GM12878 (cell line): Measurements from ENCODE around the gene WHAMM. TPM values are rescaled to one million over a fixed set of nuclear protein-coding genes. Genes with fewer than 3 reads are reported as not detected.

ENCODE experiments used
- ATAC-seq: fragments of 200-7000 bp; cut with Tn5 transposase; 3 replicates; pipeline ENCODE4 v1.9.1; 2020; ENCODE audit warnings: mild to moderate bottlenecking, moderate library complexity
- BruUV-seq: library from RNA; stranded (reverse); fragments of 400-500 nt; replicated peaks from 2 replicates; lab custom pipeline; 2021; lab: Mats Ljungman, UMichigan
- CTCF ChIA-PET: fragments of 300-600 bp; sonication (Branson Sonifier 250); formaldehyde crosslinking; extraction: SDS; loops from one replicate; lab custom pipeline; 2021; ENCODE audit warnings: inconsistent platforms; lab: Yijun Ruan, JAX
- POLR2A ChIA-PET: fragments of 350-600 bp; formaldehyde crosslinking; extraction: SDS; loops from one replicate; lab custom pipeline; 2021; ENCODE audit warnings: inconsistent platforms; lab: Charles Lee
- RAD21 ChIA-PET: fragments of 300-600 bp; sonication (Branson Sonifier 250); formaldehyde crosslinking; loops from one replicate; lab custom pipeline; 2023; ENCODE audit warnings: antibody characterized with exemption; ENCODE audit not compliant: unreplicated experiment; lab: Charles Lee
- SMC1A ChIA-PET: fragments of 300-600 bp; sonication (Branson Sonifier 250); formaldehyde crosslinking; loops from one replicate; lab custom pipeline; 2023; ENCODE audit not compliant: unreplicated experiment, uncharacterized antibody; lab: Charles Lee
- DNase-seq: peaks from one replicate; pipeline ENCODE4 v3.0.0-alpha.2; 2011; ENCODE audit warnings: low read depth, low spot score
- FAIRE-seq: peaks from 3 replicates; lab custom pipeline; 2011; peaks lifted over from hg19 to GRCh38; lab: Jason Lieb, UNC
- H2AFZ ChIP-seq: 2 replicates; pipeline ENCODE4 v1.6.0; 2011; ENCODE audit warnings: low read depth, low read length, control low read depth; ENCODE audit not compliant: control insufficient read depth
- H3K27ac ChIP-seq: 2 replicates; pipeline ENCODE4 v1.5.1; 2011; ENCODE audit warnings: control low read depth; ENCODE audit not compliant: control insufficient read depth, insufficient read depth
- H3K27me3 ChIP-seq, 2 experiments: replicated peaks in 1 of 2; 2 replicates each; pipeline versions ENCODE4 v1.6.0 to v1.6.1; 2011; ENCODE audit warnings: low read length in 1 of 2; ENCODE audit not compliant: control insufficient read depth in 2 of 2, insufficient read depth in 2 of 2
- H3K36me3 ChIP-seq, 2 experiments: 2 replicates each; pipeline ENCODE4 v1.5.1; 2011; ENCODE audit warnings: low read length in 1 of 2; ENCODE audit not compliant: control insufficient read depth in 2 of 2, insufficient read depth in 2 of 2
- H3K4me1 ChIP-seq: 2 replicates; pipeline ENCODE4 v1.6.1; 2011; ENCODE audit warnings: mild to moderate bottlenecking, low read length, moderate library complexity, mixed read lengths; ENCODE audit not compliant: control insufficient read depth, insufficient read depth
- H3K4me2 ChIP-seq: 2 replicates; pipeline ENCODE4 v1.6.0; 2011; ENCODE audit warnings: control low read depth; ENCODE audit not compliant: control insufficient read depth, insufficient read depth
- H3K4me3 ChIP-seq: fragments of 200-600 bp; sonication (generic); 2 replicates; pipeline ENCODE4 v1.5.1; 2016
- H3K79me2 ChIP-seq: 2 replicates; pipeline ENCODE4 v1.6.0; 2011; ENCODE audit warnings: low read length; ENCODE audit not compliant: control insufficient read depth, insufficient read depth
- H3K9ac ChIP-seq: 2 replicates; pipeline ENCODE4 v1.8.0; 2011; ENCODE audit warnings: low read length, control low read depth, mixed read lengths; ENCODE audit not compliant: control insufficient read depth, insufficient read depth
- H3K9me3 ChIP-seq: replicated peaks from 3 replicates; pipeline ENCODE4 v1.5.1; 2011; ENCODE audit warnings: mild to moderate bottlenecking, low read length; ENCODE audit not compliant: control insufficient read depth, insufficient read depth
- H4K20me1 ChIP-seq: 2 replicates; pipeline ENCODE4 v1.6.0; 2011; ENCODE audit not compliant: control insufficient read depth, insufficient read depth
- ATF7 ChIP-seq: fragments of 450-650 bp; IDR thresholded peaks from 2 replicates; pipeline ENCODE4 v1.6.1; 2016; ENCODE audit warnings: low read depth, mild to moderate bottlenecking
- BHLHE40 ChIP-seq, 2 experiments: fragments of 450-650 bp in 1 of 2; IDR thresholded peaks; 2 replicates each; pipeline ENCODE4 v1.6.1; 2011 to 2017; ENCODE audit warnings: low read depth in 2 of 2, borderline replicate concordance in 1 of 2, improper control_type of control experiment in 1 of 2, low read length in 1 of 2, mild to moderate bottlenecking in 1 of 2
- EZH2 ChIP-seq: IDR thresholded peaks from 2 replicates; pipeline ENCODE4 v1.6.1; 2012; ENCODE audit warnings: low read depth, mild to moderate bottlenecking, control low read depth, inconsistent platforms, low read length, borderline replicate concordance; ENCODE audit not compliant: control insufficient read depth
- GATAD2B ChIP-seq: fragments of 450-650 bp; conservative IDR thresholded peaks from 2 replicates; pipeline ENCODE4 v1.6.1; 2017; ENCODE audit warnings: low read depth, mild to moderate bottlenecking, moderate library complexity
- RCOR1 ChIP-seq: conservative IDR thresholded peaks from 2 replicates; pipeline ENCODE4 v1.6.1; 2012; ENCODE audit warnings: low read depth, low read length, improper control_type of control experiment
- RFX5 ChIP-seq: IDR thresholded peaks from 2 replicates; pipeline ENCODE4 v1.6.1; 2011; ENCODE audit warnings: low read depth, low read length, improper control_type of control experiment
- SMARCA5 ChIP-seq: fragments of 450-650 bp; IDR thresholded peaks from 2 replicates; pipeline ENCODE4 v1.6.1; 2017; ENCODE audit warnings: mild to moderate bottlenecking
- SMC3 ChIP-seq: IDR thresholded peaks from 2 replicates; pipeline ENCODE4 v1.6.1; 2011; ENCODE audit warnings: low read length, improper control_type of control experiment, borderline replicate concordance
- SREBF2 ChIP-seq: IDR thresholded peaks from 2 replicates; pipeline ENCODE4 v1.6.1; 2012; ENCODE audit warnings: mild to moderate bottlenecking, low read length
- SUZ12 ChIP-seq: fragments of 200-600 bp; sonication (generic); IDR thresholded peaks from one replicate; pipeline ENCODE4 v1.6.1; 2018; ENCODE audit warnings: antibody characterized with exemption, mild to moderate bottlenecking; ENCODE audit not compliant: unreplicated experiment
- ZNF217 ChIP-seq: fragments of 450-650 bp; IDR thresholded peaks from 2 replicates; pipeline ENCODE4 v1.6.1; 2017; ENCODE audit warnings: antibody characterized with exemption, mild to moderate bottlenecking
- ZNF592 ChIP-seq: fragments of 450-650 bp; IDR thresholded peaks from 2 replicates; pipeline ENCODE4 v1.6.1; 2017; ENCODE audit warnings: mild to moderate bottlenecking, moderate library complexity
- ZZZ3 ChIP-seq: IDR thresholded peaks from 2 replicates; pipeline ENCODE4 v1.6.1; 2011; ENCODE audit warnings: low read depth; ENCODE audit not compliant: control insufficient read depth, insufficient read length
- WGBS: methylation state at CpG from one replicate; pipeline ENCODE4 v1.1.6; 2016; ENCODE audit warnings: low lambda C conversion rate; ENCODE audit not compliant: insufficient replicate concordance, insufficient coverage; ENCODE audit errors: missing lambda C conversion rate; 5-methylcytosine and 5-hydroxymethylcytosine counted together
- in situ Hi-C: fragments of 300-500 bp; cut with MboI; formaldehyde crosslinking; loops from 9 replicates; pipeline ENCODE4 v1.14.3; 2018; ENCODE audit warnings: mixed read lengths
- intact Hi-C: fragments of 100-400 bp; cut with micrococcal nuclease; formaldehyde crosslinking; loops from one replicate; pipeline ENCODE4 v1.14.2; 2022; ENCODE audit not compliant: unreplicated experiment
- polyA plus RNA-seq, 11 experiments: library from polyadenylated mRNA; depleted of rRNA in 4 of 11; unstranded in 6 of 11; stranded (reverse) in 5 of 11; fragments of >200 nt; fragmentation: Nextera tagmentation in 4 of 11; fragmentation: Illumina TruSeq in 1 of 11; extraction: Ambion mirVana in 4 of 11; extraction: Trizol in 1 of 11; gene quantifications; 1 replicate in 1 of 11; 2 replicates in 10 of 11; pipeline versions ENCODE4 v1.2.1 to v1.2.3, GENCODE V29; 2011 to 2016; ENCODE audit warnings: inconsistent platforms in 2 of 11, missing spikeins in 2 of 11, low read depth in 1 of 11
- total RNA-seq, 4 experiments: library from RNA; depleted of rRNA in 3 of 4; stranded (reverse); fragments of >200 nt in 3 of 4; fragmentation: Illumina TruSeq in 1 of 4; extraction: Trizol in 1 of 4; gene quantifications; 2 replicates each; pipeline versions ENCODE4 v1.2.1 to v1.2.3, GENCODE V29; 2013 to 2021
- TF ChIP-seq, protein P1 (sequence below): fragments of 450-650 bp; formaldehyde crosslinking; IDR thresholded peaks from 2 replicates; pipeline ENCODE4 v1.5.0; 2022; ENCODE audit warnings: mild to moderate bottlenecking, missing genetic modification characterization
- TF ChIP-seq, protein P2 (sequence below): IDR thresholded peaks from 2 replicates; pipeline ENCODE4 v1.6.1; 2011; ENCODE audit warnings: low read depth, mild to moderate bottlenecking, low read length, moderate library complexity, borderline replicate concordance; ENCODE audit errors: extremely low read depth

Gene WHAMM
- total and polyA plus RNA-seq, 10 of the 15 experiments (the other 5 are each of a cell fraction or from before 2014, with no cell fraction given), result 0.87 to 6.7 (median 2.5) TPM

- Histone ChIP-seq H3K27ac (no peak overlapping the region), H3K9me3 (no peaks in the 10 kb centered on the region), H3K4me3 (no peak overlapping the region), H3K79me2 (no peaks in the 10 kb centered on the region), H4K20me1 (no peaks in the 10 kb centered on the region), H3K27me3 (peaks cover 0 to 6% of the 10 kb centered on the region in 2 experiments; a peak in 1 of 4 replicates), H3K4me2 (no peak overlapping the region), H3K4me1 (no peaks in the 10 kb centered on the region; the same call in none of the 2 replicates), H2AFZ (no peak overlapping the region), H3K36me3 (no peaks in the 10 kb centered on the region), H3K9ac (no peak overlapping the region)
- CTCF ChIA-PET, result no interaction called here
- SMC1A ChIA-PET, result interaction anchor here (0.9 kb wide), 1 partner anchor 47 kb away, joined by 3 read pairs; no protein-coding TSS in a partner anchor
- in situ Hi-C loops, result no loop called here
- 44% methylated on average over 5 of the region's 5 CpGs for WGBS
- intact Hi-C loops, result no loop called here
- FAIRE-seq (no peak), DNase-seq (no peak), ATAC-seq (no peak)
- RAD21 ChIA-PET, result no interaction called here
- POLR2A ChIA-PET, result interaction anchor here (0.6 to 0.7 kb wide), 2 partner anchors 13 to 1839 kb away, joined by 3 to 5 read pairs; no protein-coding TSS in a partner anchor
- no TSS peak for BruUV-seq
- TF ChIP-seq ATF7 (no peak), SREBF2 (no peak), SMARCA5 (no peak), RCOR1 (no peak), ZNF217 (no peak), ZZZ3 (no peak), EZH2 (no peak), BHLHE40 (IDR thresholded peaks at IDR 0.05; ENCODE audit: borderline replicate concordance in 1 of 2, low read depth in 2 of 2, low read length in 1 of 2) (no peak), ZNF592 (no peak), GATAD2B (no peak), SMC3 (no peak), SUZ12 (no peak), RFX5 (no peak)
- TF ChIP-seq, protein P1, sequence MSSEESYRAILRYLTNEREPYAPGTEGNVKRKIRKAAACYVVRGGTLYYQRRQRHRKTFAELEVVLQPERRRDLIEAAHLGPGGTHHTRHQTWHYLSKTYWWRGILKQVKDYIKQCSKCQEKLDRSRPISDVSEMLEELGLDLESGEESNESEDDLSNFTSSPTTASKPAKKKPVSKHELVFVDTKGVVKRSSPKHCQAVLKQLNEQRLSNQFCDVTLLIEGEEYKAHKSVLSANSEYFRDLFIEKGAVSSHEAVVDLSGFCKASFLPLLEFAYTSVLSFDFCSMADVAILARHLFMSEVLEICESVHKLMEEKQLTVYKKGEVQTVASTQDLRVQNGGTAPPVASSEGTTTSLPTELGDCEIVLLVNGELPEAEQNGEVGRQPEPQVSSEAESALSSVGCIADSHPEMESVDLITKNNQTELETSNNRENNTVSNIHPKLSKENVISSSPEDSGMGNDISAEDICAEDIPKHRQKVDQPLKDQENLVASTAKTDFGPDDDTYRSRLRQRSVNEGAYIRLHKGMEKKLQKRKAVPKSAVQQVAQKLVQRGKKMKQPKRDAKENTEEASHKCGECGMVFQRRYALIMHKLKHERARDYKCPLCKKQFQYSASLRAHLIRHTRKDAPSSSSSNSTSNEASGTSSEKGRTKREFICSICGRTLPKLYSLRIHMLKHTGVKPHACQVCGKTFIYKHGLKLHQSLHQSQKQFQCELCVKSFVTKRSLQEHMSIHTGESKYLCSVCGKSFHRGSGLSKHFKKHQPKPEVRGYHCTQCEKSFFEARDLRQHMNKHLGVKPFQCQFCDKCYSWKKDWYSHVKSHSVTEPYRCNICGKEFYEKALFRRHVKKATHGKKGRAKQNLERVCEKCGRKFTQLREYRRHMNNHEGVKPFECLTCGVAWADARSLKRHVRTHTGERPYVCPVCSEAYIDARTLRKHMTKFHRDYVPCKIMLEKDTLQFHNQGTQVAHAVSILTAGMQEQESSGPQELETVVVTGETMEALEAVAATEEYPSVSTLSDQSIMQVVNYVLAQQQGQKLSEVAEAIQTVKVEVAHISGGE (CRISPR knock-in tag), result no peak
- TF ChIP-seq, protein P2, sequence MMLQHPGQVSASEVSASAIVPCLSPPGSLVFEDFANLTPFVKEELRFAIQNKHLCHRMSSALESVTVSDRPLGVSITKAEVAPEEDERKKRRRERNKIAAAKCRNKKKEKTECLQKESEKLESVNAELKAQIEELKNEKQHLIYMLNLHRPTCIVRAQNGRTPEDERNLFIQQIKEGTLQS, result no peak
Observed at GRCh38 chr15:82798531-82799166, 10.8 kb upstream of the WHAMM start.
